Bronchial epithelial cell (primary cell): ENCODE results near the gene SLC9A5. TPM values are rescaled to one million over a fixed set of nuclear protein-coding genes. Genes with fewer than 3 reads are reported as not detected.

ENCODE experiments used
- DNase-seq: peaks from one replicate; pipeline ENCODE4 v3.0.0-alpha.2; 2010; ENCODE audit warnings: low read depth
- FAIRE-seq: peaks from 2 replicates; lab custom pipeline; 2011; peaks lifted over from hg19 to GRCh38; lab: Jason Lieb, UNC
- H3K27me3 ChIP-seq: 2 replicates; pipeline ENCODE4 v1.5.1; 2011; ENCODE audit warnings: low read length; ENCODE audit not compliant: control insufficient read depth, insufficient read depth
- H3K36me3 ChIP-seq: 2 replicates; pipeline ENCODE4 v1.5.1; 2011; ENCODE audit warnings: low read length; ENCODE audit not compliant: control insufficient read depth, insufficient read depth
- H3K4me3 ChIP-seq: 2 replicates; pipeline ENCODE4 v1.5.1; 2011; ENCODE audit warnings: mild to moderate bottlenecking, low read depth, low read length, control low read depth
- total RNA-seq: library from RNA; depleted of rRNA; stranded (reverse); fragments of >200 nt; gene quantifications from 2 replicates; pipeline ENCODE4 v1.2.1, GENCODE V29; 2014
- TF ChIP-seq, protein P1 (sequence below): IDR thresholded peaks from 2 replicates; pipeline ENCODE4 v1.5.1; 2011; ENCODE audit warnings: mild to moderate bottlenecking, moderate library complexity, low read length, control low read depth, inconsistent platforms; ENCODE audit not compliant: insufficient read depth, severe bottlenecking

SLC9A5 gene
- total RNA-seq, 1 donor from 2014 or later: 0.26 TPM

DNA sequence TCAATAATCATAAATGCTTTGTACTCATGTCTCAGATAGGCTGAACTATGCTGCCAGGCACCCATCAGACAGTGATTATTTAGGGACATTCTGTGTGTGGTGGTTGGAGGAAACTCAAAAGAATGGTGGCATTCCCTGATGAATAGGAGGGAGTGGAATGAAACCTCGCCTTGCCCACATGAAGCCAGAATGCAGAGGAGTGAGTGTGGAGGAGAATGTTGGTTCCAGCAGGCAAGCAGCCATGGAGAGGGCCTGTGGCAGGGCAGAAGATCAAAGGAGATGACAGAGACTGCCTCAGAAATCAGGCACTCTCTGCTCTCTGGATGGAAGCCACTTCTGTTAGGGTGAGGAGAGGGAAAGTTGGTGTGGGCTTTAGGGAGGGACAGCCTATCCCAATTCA lies 55.2 kb downstream of the SLC9A5 start:
- no peak for DNase-seq
- Histone ChIP-seq H3K4me3 (no peak overlapping the region), H3K27me3 (no peaks in the 10 kb centered on the region), H3K36me3 (no peaks in the 10 kb centered on the region)
- FAIRE-seq: no peak
- TF ChIP-seq, protein P1, sequence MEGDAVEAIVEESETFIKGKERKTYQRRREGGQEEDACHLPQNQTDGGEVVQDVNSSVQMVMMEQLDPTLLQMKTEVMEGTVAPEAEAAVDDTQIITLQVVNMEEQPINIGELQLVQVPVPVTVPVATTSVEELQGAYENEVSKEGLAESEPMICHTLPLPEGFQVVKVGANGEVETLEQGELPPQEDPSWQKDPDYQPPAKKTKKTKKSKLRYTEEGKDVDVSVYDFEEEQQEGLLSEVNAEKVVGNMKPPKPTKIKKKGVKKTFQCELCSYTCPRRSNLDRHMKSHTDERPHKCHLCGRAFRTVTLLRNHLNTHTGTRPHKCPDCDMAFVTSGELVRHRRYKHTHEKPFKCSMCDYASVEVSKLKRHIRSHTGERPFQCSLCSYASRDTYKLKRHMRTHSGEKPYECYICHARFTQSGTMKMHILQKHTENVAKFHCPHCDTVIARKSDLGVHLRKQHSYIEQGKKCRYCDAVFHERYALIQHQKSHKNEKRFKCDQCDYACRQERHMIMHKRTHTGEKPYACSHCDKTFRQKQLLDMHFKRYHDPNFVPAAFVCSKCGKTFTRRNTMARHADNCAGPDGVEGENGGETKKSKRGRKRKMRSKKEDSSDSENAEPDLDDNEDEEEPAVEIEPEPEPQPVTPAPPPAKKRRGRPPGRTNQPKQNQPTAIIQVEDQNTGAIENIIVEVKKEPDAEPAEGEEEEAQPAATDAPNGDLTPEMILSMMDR: no peak

DNA sequence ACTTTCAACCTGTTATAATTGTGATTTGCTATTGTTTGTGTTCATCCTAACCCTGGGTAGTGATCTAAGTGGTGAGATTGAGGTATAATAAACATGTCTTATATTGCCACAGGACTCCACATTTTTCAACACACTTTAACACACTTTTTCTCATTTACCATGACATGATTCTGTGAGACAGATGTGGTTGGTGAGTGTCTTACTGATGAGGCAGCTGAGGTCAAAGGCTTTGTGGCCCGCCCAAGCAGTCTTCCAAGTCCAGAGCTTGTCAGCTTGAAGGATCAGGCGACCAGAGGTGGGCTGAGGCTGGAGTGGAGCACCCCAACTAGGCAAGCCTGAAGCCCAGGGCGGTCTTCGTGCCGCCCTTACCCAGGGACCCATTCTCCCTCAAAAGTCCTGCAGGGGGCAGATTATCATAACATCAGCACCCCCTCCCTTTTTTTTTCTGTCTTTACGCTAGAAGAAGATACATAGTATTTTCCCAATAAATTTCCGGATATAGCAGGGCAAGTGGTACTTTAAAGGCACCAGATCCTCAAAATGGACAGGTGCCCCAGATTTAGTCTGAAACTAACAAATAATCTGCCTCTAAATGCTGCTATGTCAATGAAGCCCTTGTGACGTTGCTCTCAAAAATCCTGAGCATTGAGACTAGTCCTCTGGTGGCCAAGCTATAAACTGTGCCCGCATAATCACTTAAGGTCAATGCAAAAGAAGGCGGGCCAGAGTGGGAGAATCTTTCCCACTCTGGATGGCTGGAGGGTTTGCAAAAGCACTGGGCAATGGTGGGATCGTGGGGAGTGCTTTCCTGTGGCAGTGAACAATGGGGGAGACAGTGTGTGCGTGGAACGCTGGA lies 56.7 kb downstream of the SLC9A5 start:
- Histone ChIP-seq H3K27me3 (no peaks in the 10 kb centered on the region), H3K4me3 (no peak overlapping the region), H3K36me3 (no peaks in the 10 kb centered on the region)
- no peak for DNase-seq
- TF ChIP-seq, protein P1: no peak
- no peak for FAIRE-seq

DNA sequence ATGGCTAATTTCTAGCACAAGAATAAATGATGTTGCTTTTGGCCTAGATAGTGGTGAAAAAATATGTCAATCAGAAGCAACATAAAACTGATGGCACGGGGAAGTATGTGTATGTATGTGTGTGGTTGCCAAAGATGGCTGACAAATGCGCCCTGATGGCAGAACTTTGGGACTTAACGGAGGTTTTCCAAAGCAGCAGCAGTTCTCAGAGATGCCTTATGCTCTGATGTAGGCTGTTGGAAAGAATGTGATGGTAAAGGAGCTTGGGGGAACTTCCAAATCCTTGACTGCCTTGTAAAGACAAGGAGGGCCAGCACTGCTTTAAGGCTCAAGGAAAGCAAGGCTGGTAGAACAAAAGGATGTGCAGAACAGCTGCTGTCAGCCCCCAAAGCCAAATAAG lies 61.8 kb downstream of the SLC9A5 start:
- TF ChIP-seq, protein P1: no peak
- Histone ChIP-seq H3K36me3 (no peaks in the 10 kb centered on the region), H3K27me3 (no peaks in the 10 kb centered on the region), H3K4me3 (no peak overlapping the region)
- FAIRE-seq (no peak), DNase-seq (no peak)

DNA sequence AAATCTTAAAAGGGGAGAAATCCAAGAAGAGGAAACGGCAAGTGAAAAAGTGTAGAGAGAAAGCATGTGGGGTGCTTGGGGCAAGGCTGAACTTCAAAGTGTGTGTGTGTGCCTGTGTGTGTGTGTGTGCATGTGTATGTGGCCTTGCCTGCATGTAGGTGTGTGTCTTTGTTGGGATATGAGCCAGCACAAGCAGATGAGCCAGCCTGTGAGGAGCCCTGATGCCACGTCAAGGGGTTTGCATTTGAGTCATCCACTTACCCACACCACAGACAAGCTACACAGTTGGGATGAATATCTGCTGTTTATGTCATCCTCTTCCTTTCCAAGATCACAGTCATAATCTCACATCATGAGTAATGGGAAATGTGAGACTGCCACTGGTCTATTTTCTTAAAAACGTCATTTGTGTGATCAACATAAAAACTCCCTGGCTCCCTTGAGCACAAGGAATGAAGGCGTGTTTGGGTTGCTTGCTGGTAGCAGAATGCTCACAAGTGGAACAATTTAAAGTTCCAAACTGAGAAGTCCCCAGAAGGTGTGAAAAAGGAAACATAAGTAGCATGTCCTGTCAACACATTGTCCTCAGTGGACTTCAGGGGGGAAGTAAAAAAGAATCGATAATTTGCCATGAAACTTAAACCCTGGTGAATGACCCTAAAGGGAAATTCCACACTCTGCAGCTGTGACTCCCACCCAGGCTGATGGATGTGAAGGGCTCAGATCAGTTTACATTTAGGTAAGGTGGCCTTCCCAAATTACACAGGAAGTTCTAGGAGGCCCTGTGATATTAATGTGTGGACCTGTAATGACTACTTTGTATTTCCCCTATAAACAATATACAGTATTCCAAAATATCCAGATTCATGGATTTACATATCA lies 63.1 kb downstream of the SLC9A5 start:
- Histone ChIP-seq H3K27me3 (no peaks in the 10 kb centered on the region), H3K36me3 (no peaks in the 10 kb centered on the region), H3K4me3 (no peak overlapping the region)
- DNase-seq: peak; percentile 100
- peak; percentile 92 for FAIRE-seq
- TF ChIP-seq, protein P1: no peak

DNA sequence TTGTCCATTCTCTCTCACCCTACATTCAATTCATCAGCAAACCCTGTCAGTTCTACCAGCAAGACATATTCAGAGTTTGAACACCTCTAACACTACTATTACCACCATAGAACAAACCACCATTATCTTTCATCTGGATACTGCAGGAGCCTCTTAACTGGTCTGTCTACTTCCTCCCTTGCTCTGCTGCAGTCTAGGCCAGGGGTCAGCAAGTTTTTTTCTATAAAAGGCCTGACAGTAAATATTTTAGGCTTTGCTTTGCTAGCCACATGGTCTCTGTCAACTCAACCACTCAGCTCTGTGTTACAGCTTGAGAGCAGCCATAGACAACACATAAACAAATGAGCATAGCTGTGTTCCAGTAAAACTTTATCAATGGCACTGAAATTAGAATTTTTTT lies 63.9 kb downstream of the SLC9A5 start:
- FAIRE-seq (no peak), DNase-seq (no peak)
- TF ChIP-seq, protein P1: no peak
- Histone ChIP-seq H3K4me3 (no peak overlapping the region), H3K36me3 (no peaks in the 10 kb centered on the region), H3K27me3 (no peaks in the 10 kb centered on the region)
